ENCODE measurements around the gene DYNLRB1. TPM values are rescaled to one million over a fixed set of nuclear protein-coding genes. Genes with fewer than 3 reads are reported as not detected.

The DYNLRB1 gene
- total and polyA plus RNA-seq, 2 donors (not counting 1 experiment from before 2014, with no cell fraction given), result 55.3 to 120 TPM

GRCh38 chr20:34562641-34563040, 46.4 kb downstream of the DYNLRB1 start:
- H3K4me3 Mint-ChIP-seq, result no peak overlapping the region
- no peak for ATAC-seq (ENCODE audit: low read depth)
- no peaks in the 10 kb centered on the region for H4K20me1 ChIP-seq (ENCODE audit: control insufficient read depth, insufficient read depth, low read length, poor library complexity, severe bottlenecking)
- H3K27me3 ChIP-seq (replicated peaks in 1 of 4; ENCODE audit: control extremely low read depth in 1 of 4, control insufficient read depth in 3 of 4, insufficient read depth in 4 of 4, low read length in 3 of 4), result no peaks in the 10 kb centered on the region
- H3K27me3 Mint-ChIP-seq, result no peaks in the 10 kb centered on the region
- H3K36me3 ChIP-seq (replicated peaks in 1 of 2; ENCODE audit: control extremely low read depth in 1 of 2, control insufficient read depth in 1 of 2, extremely low read depth in 1 of 2, insufficient read depth in 2 of 2, low read length in 1 of 2), result no peaks in the 10 kb centered on the region
- WGBS (ENCODE audit: insufficient coverage), result 78% methylated on average over 4 of the region's 5 CpGs
- H3K27ac ChIP-seq (ENCODE audit: low read length in 2 of 2), result no peak overlapping the region
- no peak overlapping the region for H3K9ac ChIP-seq (ENCODE audit: low read length)
- intact Hi-C loops (cut with micrococcal nuclease), result no loop called here
- H3K4me1 ChIP-seq (ENCODE audit: control insufficient read depth in 2 of 2, insufficient read depth in 2 of 2, low read length in 2 of 2), result peaks cover 4 to 9% of the 10 kb centered on the region in 2 donors
- peak; percentile 44 for DNase-seq
- no peak overlapping the region for H3K4me3 ChIP-seq (ENCODE audit: control extremely low read depth in 1 of 5, extremely low read depth in 1 of 5, insufficient read depth in 1 of 5, low read depth in 2 of 5, low read length in 4 of 5)
- CTCF ChIA-PET, result interaction anchor here (0.6 to 3.4 kb wide), 7 partner anchors 24 to 250 kb away, joined by 3 to 10 read pairs (median 4); partner anchors contain the start of gene PIGU
- H2AFZ ChIP-seq (ENCODE audit: insufficient read depth, low read depth, low read length, poor library complexity, severe bottlenecking), result no peak overlapping the region
- H3K4me1 Mint-ChIP-seq, result peaks cover 13% of the 10 kb centered on the region
- no peaks in the 10 kb centered on the region for H3K79me2 ChIP-seq (ENCODE audit: control insufficient read depth, insufficient read depth, low read length)
- H3K9me3 Mint-ChIP-seq (ENCODE audit: insufficient read depth), result no peaks in the 10 kb centered on the region
- no peaks in the 10 kb centered on the region for H3K9me3 ChIP-seq (ENCODE audit: control extremely low read depth in 1 of 3, control insufficient read depth in 2 of 3, insufficient read depth in 1 of 3, low read length in 2 of 3)
- POLR2A ChIA-PET, result no interaction called here
- TF ChIP-seq EZH2 (IDR thresholded peaks at IDR 0.05; ENCODE audit: borderline replicate concordance, insufficient read depth, low read depth, low read length, poor library complexity, severe bottlenecking) (no peak), CTCF (IDR thresholded peaks at IDR 0.05) (peak; percentile 29)
- H3K4me2 ChIP-seq (replicated peaks; ENCODE audit: low read depth, low read length, poor library complexity, severe bottlenecking), result no peak overlapping the region
- H3K27ac Mint-ChIP-seq, result no peak overlapping the region

GRCh38 chr20:34564833-34565232, 48.6 kb downstream of the DYNLRB1 start:
- DNase-seq, result no peak
- H3K79me2 ChIP-seq (ENCODE audit: control insufficient read depth, insufficient read depth, low read length), result no peaks in the 10 kb centered on the region
- no peak overlapping the region for H3K9ac ChIP-seq (ENCODE audit: low read length)
- peaks cover 0 to 3% of the 10 kb centered on the region in 2 experiments for H3K36me3 ChIP-seq (replicated peaks in 1 of 2; ENCODE audit: control extremely low read depth in 1 of 2, control insufficient read depth in 1 of 2, extremely low read depth in 1 of 2, insufficient read depth in 2 of 2, low read length in 1 of 2)
- ChIA-PET POLR2A (no interaction called here), CTCF (no interaction called here)
- no peak overlapping the region for H2AFZ ChIP-seq (ENCODE audit: insufficient read depth, low read depth, low read length, poor library complexity, severe bottlenecking)
- Mint-ChIP-seq H3K4me1 (peaks cover 2% of the 10 kb centered on the region), H3K27me3 (no peaks in the 10 kb centered on the region), H3K4me3 (no peak overlapping the region), H3K27ac (no peak overlapping the region), H3K9me3 (ENCODE audit: insufficient read depth) (no peaks in the 10 kb centered on the region)
- H3K27me3 ChIP-seq (replicated peaks in 1 of 4; ENCODE audit: control extremely low read depth in 1 of 4, control insufficient read depth in 3 of 4, insufficient read depth in 4 of 4, low read length in 3 of 4), result no peaks in the 10 kb centered on the region
- no peak overlapping the region for H3K4me3 ChIP-seq (ENCODE audit: control extremely low read depth in 1 of 5, extremely low read depth in 1 of 5, insufficient read depth in 1 of 5, low read depth in 2 of 5, low read length in 4 of 5)
- WGBS (ENCODE audit: insufficient coverage), result 88% methylated on average over 7 of the region's 7 CpGs
- H3K4me1 ChIP-seq (ENCODE audit: control insufficient read depth in 2 of 2, insufficient read depth in 2 of 2, low read length in 2 of 2), result peaks cover 0 to 1% of the 10 kb centered on the region in 2 donors
- no peak overlapping the region for H3K4me2 ChIP-seq (replicated peaks; ENCODE audit: low read depth, low read length, poor library complexity, severe bottlenecking)
- no peak overlapping the region for H3K27ac ChIP-seq (ENCODE audit: low read length in 2 of 2)
- intact Hi-C loops (cut with micrococcal nuclease), result no loop called here
- no peaks in the 10 kb centered on the region for H4K20me1 ChIP-seq (ENCODE audit: control insufficient read depth, insufficient read depth, low read length, poor library complexity, severe bottlenecking)
- H3K9me3 ChIP-seq (ENCODE audit: control extremely low read depth in 1 of 3, control insufficient read depth in 2 of 3, insufficient read depth in 1 of 3, low read length in 2 of 3), result no peaks in the 10 kb centered on the region
- no peak for TF ChIP-seq CTCF (IDR thresholded peaks at IDR 0.05)
- no peak for ATAC-seq (ENCODE audit: low read depth)

All from B cell (primary cell).